ENCODE data around the gene NEK2.

The NEK2 gene

GRCh38 chr1:211619033-211619996 lies 56.1 kb downstream of the NEK2 start:
- no peak overlapping the region for H3K4me3 ChIP-seq (ENCODE audit: control insufficient read depth, low read depth, low read length)
- DNase-seq (ENCODE audit: low read depth): no peak
- TF ChIP-seq, protein P1, sequence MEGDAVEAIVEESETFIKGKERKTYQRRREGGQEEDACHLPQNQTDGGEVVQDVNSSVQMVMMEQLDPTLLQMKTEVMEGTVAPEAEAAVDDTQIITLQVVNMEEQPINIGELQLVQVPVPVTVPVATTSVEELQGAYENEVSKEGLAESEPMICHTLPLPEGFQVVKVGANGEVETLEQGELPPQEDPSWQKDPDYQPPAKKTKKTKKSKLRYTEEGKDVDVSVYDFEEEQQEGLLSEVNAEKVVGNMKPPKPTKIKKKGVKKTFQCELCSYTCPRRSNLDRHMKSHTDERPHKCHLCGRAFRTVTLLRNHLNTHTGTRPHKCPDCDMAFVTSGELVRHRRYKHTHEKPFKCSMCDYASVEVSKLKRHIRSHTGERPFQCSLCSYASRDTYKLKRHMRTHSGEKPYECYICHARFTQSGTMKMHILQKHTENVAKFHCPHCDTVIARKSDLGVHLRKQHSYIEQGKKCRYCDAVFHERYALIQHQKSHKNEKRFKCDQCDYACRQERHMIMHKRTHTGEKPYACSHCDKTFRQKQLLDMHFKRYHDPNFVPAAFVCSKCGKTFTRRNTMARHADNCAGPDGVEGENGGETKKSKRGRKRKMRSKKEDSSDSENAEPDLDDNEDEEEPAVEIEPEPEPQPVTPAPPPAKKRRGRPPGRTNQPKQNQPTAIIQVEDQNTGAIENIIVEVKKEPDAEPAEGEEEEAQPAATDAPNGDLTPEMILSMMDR (conservative IDR thresholded peaks at IDR 0.05; ENCODE audit: control insufficient read depth, insufficient read depth, low read depth, low read length): no peak

DNA sequence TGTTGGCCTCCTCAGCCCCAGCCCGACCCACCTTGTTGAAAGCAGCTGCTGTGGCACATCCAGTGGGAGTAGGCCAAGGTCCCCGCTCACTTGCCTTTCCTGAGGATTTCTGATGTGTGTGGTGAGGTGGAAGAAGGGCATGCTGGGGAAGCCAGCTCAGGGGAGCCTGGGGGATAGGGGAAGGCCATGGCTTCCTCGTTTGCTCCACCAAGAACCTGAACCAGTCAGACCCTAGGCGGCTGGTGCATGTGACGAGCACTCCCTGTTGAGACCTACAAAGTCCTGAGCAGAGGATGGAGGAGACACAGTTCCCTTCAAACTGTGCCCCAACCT lies 58.5 kb downstream of the NEK2 start:
- TF ChIP-seq, protein P1 (conservative IDR thresholded peaks at IDR 0.05; ENCODE audit: control insufficient read depth, insufficient read depth, low read depth, low read length): no peak
- DNase-seq (ENCODE audit: low read depth): no peak
- no peak overlapping the region for H3K4me3 ChIP-seq (ENCODE audit: control insufficient read depth, low read depth, low read length)

DNA sequence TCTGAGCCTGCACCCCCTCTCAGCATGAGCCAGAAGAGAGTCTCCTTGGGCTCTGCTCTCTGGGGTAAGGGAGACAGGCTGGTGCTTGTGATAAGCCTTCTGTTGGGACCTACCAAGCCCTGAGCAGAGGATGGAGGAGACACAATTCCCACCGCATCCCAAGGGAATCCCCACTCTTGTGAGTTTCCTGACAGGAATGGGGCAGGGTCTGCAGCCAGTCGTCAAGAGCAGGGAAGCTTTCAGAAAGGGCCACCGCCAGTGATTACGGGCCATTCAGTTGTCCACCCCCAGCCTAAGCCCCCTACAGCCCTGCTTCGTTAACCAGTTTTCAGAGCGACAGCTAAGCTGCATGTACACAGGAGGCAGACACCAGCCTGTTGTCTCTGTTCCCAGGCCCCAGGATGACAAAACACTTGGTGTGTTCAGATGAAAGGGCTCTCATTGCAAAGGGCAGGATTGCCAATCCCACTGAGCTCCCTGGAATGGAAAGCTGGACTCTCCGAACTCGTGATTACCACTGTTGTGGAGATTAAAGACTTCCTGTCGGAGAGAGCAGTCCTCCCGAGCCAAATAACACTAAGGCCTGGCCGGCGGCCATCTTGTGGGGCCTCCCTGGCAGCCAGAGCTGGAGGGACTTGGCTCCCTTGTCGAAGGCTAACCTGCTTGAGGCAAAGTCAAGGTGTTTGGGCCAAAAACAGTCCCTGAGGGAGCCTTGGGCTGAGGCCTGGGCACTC lies 59.0 kb downstream of the NEK2 start:
- H3K4me3 ChIP-seq (ENCODE audit: control insufficient read depth, low read depth, low read length): no peak overlapping the region
- DNase-seq (ENCODE audit: low read depth): no peak
- TF ChIP-seq, protein P1 (conservative IDR thresholded peaks at IDR 0.05; ENCODE audit: control insufficient read depth, insufficient read depth, low read depth, low read length): no peak

GRCh38 chr1:211614615-211615014 lies 60.8 kb downstream of the NEK2 start:
- H3K4me3 ChIP-seq (ENCODE audit: control insufficient read depth, low read depth, low read length): no peak overlapping the region
- no peak for DNase-seq (ENCODE audit: low read depth)
- TF ChIP-seq, protein P1 (conservative IDR thresholded peaks at IDR 0.05; ENCODE audit: control insufficient read depth, insufficient read depth, low read depth, low read length): no peak

DNA sequence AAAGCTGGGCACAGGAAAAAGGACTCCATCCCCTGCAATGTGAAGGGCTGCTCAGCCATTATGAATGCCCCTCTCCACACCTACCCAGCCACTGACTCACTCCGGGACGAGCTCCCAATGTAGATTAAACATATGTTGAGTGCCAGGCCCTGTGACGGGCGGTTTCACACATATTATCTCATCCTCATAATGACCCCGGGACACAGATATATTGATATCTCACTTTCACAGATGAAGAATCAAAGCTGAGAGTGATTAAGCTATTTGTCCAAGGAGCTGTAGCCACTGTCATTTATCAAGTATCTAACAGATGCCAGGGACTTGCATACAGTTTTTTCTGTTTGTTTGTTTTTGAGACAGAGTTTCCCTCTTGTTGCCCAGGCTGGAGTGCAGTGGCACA lies 61.5 kb downstream of the NEK2 start:
- DNase-seq (ENCODE audit: low read depth): no peak
- no peak overlapping the region for H3K4me3 ChIP-seq (ENCODE audit: control insufficient read depth, low read depth, low read length)
- TF ChIP-seq, protein P1 (conservative IDR thresholded peaks at IDR 0.05; ENCODE audit: control insufficient read depth, insufficient read depth, low read depth, low read length): no peak

GRCh38 chr1:211613108-211613947 lies 62.1 kb downstream of the NEK2 start:
- TF ChIP-seq, protein P1 (conservative IDR thresholded peaks at IDR 0.05; ENCODE audit: control insufficient read depth, insufficient read depth, low read depth, low read length): no peak
- peak; percentile 95 for DNase-seq (ENCODE audit: low read depth)

More at GRCh38 chr1:211613108-211613947, 62.1 kb downstream of the NEK2 start:
- no peak overlapping the region for H3K4me3 ChIP-seq (ENCODE audit: control insufficient read depth, low read depth, low read length)

Data from fibroblast of mammary gland (primary cell).